GM21723 (cell line): ENCODE measurements around the gene ABI3BP.

Source experiments
- ATAC-seq: cut with Tn5 transposase; IDR thresholded peaks from one replicate; pipeline ENCODE4 v1.9.1; 2021; ENCODE audit warnings: mild to moderate bottlenecking, moderate library complexity; ENCODE audit not compliant: unreplicated experiment

ABI3BP gene

GRCh38 chr3:100702980-100703345 lies 290.3 kb downstream of the ABI3BP start:
- no peak for ATAC-seq

- peak; percentile 48 for ATAC-seq
Observed at GRCh38 chr3:100702082-100702979, 290.9 kb downstream of the ABI3BP start.

- ATAC-seq: no peak
Observed at GRCh38 chr3:100700708-100701107, 292.5 kb downstream of the ABI3BP start.
